Calu3 (cell line): ENCODE results near the gene PKP1. TPM values are rescaled to one million over a fixed set of nuclear protein-coding genes. Genes with fewer than 3 reads are reported as not detected.

Source experiments
- BruUV-seq: library from RNA; stranded (reverse); fragments of 400-500 nt; replicated peaks from 2 replicates; lab custom pipeline; 2021; lab: Mats Ljungman, UMichigan
- CTCF ChIA-PET: fragments of 300-600 bp; sonication (Branson Sonifier 250); formaldehyde crosslinking; loops from one replicate; lab custom pipeline; 2022; ENCODE audit warnings: antibody characterized with exemption; lab: Charles Lee
- DNase-seq: peaks from one replicate; pipeline ENCODE4 v3.0.0; 2022
- H3K27ac Mint-ChIP-seq: one replicate; pipeline ENCODE4 v1.8.0; 2022; ENCODE audit warnings: mixed read lengths; ENCODE audit not compliant: unreplicated experiment
- H3K27me3 Mint-ChIP-seq: one replicate; pipeline ENCODE4 v1.8.0; 2022; ENCODE audit warnings: mixed read lengths; ENCODE audit not compliant: unreplicated experiment
- H3K36me3 Mint-ChIP-seq: one replicate; pipeline ENCODE4 v1.8.0; 2022; ENCODE audit warnings: mild to moderate bottlenecking, moderate library complexity, mixed read lengths; ENCODE audit not compliant: insufficient read depth, unreplicated experiment
- H3K4me1 Mint-ChIP-seq: one replicate; pipeline ENCODE4 v1.8.0; 2022; ENCODE audit warnings: mild to moderate bottlenecking, low read depth, mixed read lengths; ENCODE audit not compliant: unreplicated experiment
- H3K4me3 Mint-ChIP-seq: one replicate; pipeline ENCODE4 v1.8.0; 2022; ENCODE audit warnings: mild to moderate bottlenecking, low read depth, moderate library complexity, mixed read lengths; ENCODE audit not compliant: unreplicated experiment
- H3K9me3 Mint-ChIP-seq: one replicate; pipeline ENCODE4 v1.8.0; 2022; ENCODE audit warnings: low read depth, mixed read lengths; ENCODE audit not compliant: unreplicated experiment
- CTCF ChIP-seq: fragments of 200-600 bp; IDR thresholded peaks from one replicate; pipeline ENCODE4 v1.8.0; 2022; ENCODE audit warnings: antibody characterized with exemption; ENCODE audit not compliant: unreplicated experiment
- intact Hi-C: fragments of 100-400 bp; cut with micrococcal nuclease; formaldehyde crosslinking; loops from one replicate; pipeline ENCODE4 v1.10.0; 2022; ENCODE audit not compliant: unreplicated experiment
- total RNA-seq: library from RNA; stranded (reverse); gene quantifications from 2 replicates; pipeline ENCODE4 v1.2.3, GENCODE V29; 2022

The PKP1 gene
- total RNA-seq, 1 experiment from 2014 or later: 0.09 TPM

DNA sequence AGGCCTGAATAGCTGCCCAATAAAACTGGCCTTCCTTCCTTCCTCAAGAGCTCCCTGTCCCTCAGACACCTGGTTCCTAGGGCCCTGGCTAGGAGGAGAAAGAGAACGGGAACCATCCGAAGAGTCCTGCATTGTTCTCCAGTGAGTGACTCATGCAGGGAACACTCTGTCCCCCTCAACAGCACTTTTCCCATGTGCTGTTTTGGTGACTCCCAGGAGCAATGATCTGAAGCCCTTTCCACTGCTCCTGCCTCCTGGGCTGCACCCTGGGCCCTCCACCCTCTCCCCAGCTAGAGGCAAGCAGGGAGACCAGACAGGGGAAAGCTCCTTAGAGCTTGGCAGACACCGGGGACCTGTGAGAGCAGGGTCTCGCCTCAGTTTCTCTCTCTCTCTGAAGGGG, 75.3 kb downstream of the PKP1 start:
- peaks cover 83% of the 10 kb centered on the region for H3K27me3 Mint-ChIP-seq
- intact Hi-C loops: no loop called here
- DNase-seq: no peak
- TF ChIP-seq CTCF: no peak
- no TSS peak for BruUV-seq
- H3K4me1 Mint-ChIP-seq: no peaks in the 10 kb centered on the region
- no peaks in the 10 kb centered on the region for H3K9me3 Mint-ChIP-seq
- H3K36me3 Mint-ChIP-seq: no peaks in the 10 kb centered on the region
- no peak overlapping the region for H3K4me3 Mint-ChIP-seq
- no peak overlapping the region for H3K27ac Mint-ChIP-seq
- CTCF ChIA-PET: interaction anchor here (2.9 kb wide), 1 partner anchor 11 kb away, joined by 10 read pairs; no protein-coding TSS in a partner anchor

GRCh38 chr1:201359031-201359872, 75.9 kb downstream of the PKP1 start:
- intact Hi-C loops: no loop called here
- H3K4me1 Mint-ChIP-seq: no peaks in the 10 kb centered on the region
- no TSS peak for BruUV-seq
- H3K36me3 Mint-ChIP-seq: no peaks in the 10 kb centered on the region
- H3K9me3 Mint-ChIP-seq: no peaks in the 10 kb centered on the region
- CTCF ChIA-PET: interaction anchor here (0.7 to 3.0 kb wide), 3 partner anchors 12 to 105 kb away, joined by 3 to 24 read pairs (median 10); no protein-coding TSS in a partner anchor
- DNase-seq: no peak
- H3K4me3 Mint-ChIP-seq: no peak overlapping the region
- H3K27ac Mint-ChIP-seq: no peak overlapping the region
- TF ChIP-seq CTCF: no peak
- peaks cover 83% of the 10 kb centered on the region for H3K27me3 Mint-ChIP-seq

DNA sequence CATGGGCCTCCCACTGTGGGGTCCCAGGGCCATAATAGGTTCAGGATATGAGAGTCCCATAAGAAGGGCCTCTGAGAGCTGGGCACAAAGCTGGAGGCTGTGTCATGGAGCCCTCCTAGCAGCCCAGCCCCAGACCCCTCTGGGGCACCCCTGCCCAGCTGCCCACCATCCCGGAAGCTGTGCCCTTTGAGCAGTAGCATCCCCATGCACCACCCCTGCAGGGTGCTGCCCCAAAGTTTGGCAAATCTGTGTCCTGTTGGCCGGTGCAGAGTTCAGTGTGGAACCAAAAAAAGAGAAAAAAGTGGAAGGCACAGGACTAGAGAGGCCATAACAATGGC, 76.5 kb downstream of the PKP1 start:
- DNase-seq: no peak
- intact Hi-C loops: no loop called here
- Mint-ChIP-seq H3K36me3 (no peaks in the 10 kb centered on the region), H3K9me3 (no peaks in the 10 kb centered on the region), H3K27ac (no peak overlapping the region), H3K27me3 (peaks cover 86% of the 10 kb centered on the region), H3K4me1 (no peaks in the 10 kb centered on the region), H3K4me3 (no peak overlapping the region)
- CTCF ChIA-PET: interaction anchor here (0.7 to 3.0 kb wide), 2 partner anchors 13 to 105 kb away, joined by 3 to 24 read pairs; no protein-coding TSS in a partner anchor
- TF ChIP-seq CTCF: no peak
- BruUV-seq: no TSS peak

- Mint-ChIP-seq H3K36me3 (no peaks in the 10 kb centered on the region), H3K9me3 (no peaks in the 10 kb centered on the region), H3K27ac (no peak overlapping the region), H3K4me3 (no peak overlapping the region), H3K27me3 (peaks cover 86% of the 10 kb centered on the region), H3K4me1 (no peaks in the 10 kb centered on the region)
- BruUV-seq: no TSS peak
- CTCF ChIA-PET: interaction anchor here (0.8 to 3.4 kb wide), 5 partner anchors 7 to 111 kb away, joined by 3 to 24 read pairs (median 7); no protein-coding TSS in a partner anchor
- no peak for TF ChIP-seq CTCF
- DNase-seq: no peak
- intact Hi-C loops: no loop called here
Measured at GRCh38 chr1:201360486-201360885, 77.2 kb downstream of the PKP1 start.
